GM12874 (cell line): ENCODE results near the gene KCNE3.

Experiments used
- TF ChIP-seq, protein P1 (sequence below): IDR thresholded peaks from 2 replicates; pipeline ENCODE4 v1.5.1; 2011; ENCODE audit warnings: low read depth, mild to moderate bottlenecking, control low read depth, low read length, moderate library complexity; ENCODE audit not compliant: insufficient read depth

The KCNE3 gene

DNA sequence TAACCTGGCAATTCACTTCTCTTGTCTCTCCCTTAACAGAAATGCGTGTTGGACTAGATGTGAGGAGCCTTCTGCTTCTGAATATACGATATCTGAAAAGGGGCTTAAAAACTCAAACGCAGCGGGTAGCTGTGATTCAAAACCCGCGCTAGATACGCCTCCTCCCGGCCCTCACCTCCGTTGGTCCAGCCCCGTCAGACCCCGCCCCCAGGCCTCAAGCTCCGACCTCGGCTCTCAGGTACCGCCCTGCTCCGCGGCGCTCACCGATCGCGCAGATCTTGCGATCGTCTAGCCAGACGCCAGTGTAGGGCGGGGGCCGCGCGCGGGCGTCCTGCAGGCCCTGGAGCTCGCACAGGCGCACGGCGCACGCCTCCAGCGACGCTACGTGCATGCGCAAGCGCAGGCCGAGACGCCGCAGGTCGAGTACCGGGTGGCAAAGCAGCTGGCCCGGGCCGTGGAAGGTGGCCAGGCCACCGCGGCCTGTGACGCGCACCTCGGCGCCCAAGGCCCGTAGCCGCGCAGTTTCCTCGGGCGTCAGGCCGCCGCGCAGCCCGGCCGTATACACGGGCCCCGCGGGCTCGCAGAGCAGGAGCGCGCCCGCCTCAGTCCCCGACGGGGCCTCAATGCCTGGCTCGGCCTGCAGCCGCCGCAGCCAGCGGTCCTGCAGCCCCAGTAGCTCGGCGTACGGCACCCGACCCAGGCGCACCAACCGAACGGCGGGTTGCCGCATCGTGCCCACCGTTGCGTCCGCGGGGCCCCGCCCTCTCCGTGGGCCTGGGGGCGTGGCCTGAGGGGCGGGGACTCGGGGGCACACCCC is 25.8 kb upstream of the KCNE3 start, which contains the start of gene LIPT2:
Gene LIPT2, minus strand, starts transcription at position 751 of the 817 bp plus-strand sequence. Its CDS starts 21 bp downstream, at position 730.
- TF ChIP-seq, protein P1, sequence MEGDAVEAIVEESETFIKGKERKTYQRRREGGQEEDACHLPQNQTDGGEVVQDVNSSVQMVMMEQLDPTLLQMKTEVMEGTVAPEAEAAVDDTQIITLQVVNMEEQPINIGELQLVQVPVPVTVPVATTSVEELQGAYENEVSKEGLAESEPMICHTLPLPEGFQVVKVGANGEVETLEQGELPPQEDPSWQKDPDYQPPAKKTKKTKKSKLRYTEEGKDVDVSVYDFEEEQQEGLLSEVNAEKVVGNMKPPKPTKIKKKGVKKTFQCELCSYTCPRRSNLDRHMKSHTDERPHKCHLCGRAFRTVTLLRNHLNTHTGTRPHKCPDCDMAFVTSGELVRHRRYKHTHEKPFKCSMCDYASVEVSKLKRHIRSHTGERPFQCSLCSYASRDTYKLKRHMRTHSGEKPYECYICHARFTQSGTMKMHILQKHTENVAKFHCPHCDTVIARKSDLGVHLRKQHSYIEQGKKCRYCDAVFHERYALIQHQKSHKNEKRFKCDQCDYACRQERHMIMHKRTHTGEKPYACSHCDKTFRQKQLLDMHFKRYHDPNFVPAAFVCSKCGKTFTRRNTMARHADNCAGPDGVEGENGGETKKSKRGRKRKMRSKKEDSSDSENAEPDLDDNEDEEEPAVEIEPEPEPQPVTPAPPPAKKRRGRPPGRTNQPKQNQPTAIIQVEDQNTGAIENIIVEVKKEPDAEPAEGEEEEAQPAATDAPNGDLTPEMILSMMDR: no peak

DNA sequence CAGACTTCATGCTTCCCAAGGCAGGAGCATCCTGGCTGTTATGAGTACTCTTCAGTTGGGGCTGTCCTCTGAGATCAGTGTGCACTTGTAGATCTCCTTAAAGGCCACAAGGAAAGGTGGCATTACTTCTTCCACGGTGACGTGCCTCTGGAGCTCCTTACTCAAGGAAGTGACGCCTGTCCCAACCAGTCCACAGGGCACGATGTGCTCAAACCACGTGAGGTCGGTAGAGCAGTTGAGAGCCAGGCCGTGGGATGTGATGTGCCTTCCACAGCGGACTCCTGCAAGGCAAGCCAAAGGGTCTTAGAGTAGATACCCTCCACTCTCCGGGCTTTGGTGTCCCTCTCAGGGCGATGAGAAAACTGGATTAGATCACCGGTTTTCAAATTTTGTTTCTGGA is 24.7 kb upstream of the KCNE3 start:
- TF ChIP-seq, protein P1: no peak

DNA sequence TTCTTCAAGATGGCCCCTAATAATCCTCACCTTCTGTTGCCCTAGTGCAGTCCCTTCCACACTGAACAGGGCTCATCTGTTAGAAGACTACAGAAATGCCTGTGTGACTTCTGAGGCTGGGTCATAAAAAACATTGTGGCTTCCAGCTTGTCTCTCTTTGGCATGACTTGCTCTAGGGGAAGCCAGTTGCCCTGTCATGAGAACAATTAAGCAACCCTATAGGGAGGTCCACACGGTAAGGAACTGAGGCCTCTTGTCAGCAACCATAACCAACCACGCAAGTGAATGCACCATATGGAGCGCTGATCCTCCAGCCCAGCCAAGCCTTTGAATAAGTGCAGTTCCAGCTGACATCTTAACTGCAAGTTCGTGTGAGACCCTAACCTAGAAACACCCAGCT is 23.6 kb upstream of the KCNE3 start:
- TF ChIP-seq, protein P1: no peak

DNA sequence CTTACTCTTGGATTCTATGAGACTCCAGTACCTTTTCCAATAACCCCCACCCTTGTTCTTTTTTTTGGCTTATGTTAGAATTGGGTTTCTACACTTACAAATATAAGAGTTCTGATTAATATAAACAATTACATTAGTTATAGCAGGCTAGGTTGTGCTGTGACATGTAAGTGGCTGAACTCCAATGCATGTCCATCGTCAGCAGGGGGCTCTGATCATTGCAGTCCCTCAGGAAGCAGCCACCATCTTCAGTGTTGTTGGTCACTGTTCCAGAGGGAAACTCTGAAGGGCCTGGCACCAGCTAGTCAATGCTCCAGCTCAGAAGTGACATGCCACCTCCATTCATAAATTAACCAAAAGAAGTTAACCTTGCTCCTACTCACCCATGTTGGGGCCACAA is 20.5 kb upstream of the KCNE3 start:
- TF ChIP-seq, protein P1: peak; percentile 42

DNA sequence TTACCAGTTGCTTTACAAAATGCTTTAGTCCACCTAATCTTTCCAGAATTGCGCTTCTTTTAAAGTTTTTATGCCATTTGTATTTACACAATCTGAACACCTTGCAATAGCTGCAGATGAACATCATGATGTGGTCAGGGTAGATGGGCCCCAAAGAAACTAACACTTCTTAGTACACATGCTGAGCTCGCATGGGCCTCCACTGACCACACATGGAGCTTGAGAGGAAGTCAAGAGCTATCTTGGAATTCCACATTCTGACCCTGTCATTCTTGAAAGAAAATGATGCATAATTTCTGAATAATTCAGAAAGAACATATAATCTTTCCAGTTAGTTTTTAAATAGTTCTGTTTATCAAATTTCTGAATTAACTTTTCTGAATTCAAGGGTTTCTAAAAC is 18.5 kb upstream of the KCNE3 start:
- TF ChIP-seq, protein P1: no peak

DNA sequence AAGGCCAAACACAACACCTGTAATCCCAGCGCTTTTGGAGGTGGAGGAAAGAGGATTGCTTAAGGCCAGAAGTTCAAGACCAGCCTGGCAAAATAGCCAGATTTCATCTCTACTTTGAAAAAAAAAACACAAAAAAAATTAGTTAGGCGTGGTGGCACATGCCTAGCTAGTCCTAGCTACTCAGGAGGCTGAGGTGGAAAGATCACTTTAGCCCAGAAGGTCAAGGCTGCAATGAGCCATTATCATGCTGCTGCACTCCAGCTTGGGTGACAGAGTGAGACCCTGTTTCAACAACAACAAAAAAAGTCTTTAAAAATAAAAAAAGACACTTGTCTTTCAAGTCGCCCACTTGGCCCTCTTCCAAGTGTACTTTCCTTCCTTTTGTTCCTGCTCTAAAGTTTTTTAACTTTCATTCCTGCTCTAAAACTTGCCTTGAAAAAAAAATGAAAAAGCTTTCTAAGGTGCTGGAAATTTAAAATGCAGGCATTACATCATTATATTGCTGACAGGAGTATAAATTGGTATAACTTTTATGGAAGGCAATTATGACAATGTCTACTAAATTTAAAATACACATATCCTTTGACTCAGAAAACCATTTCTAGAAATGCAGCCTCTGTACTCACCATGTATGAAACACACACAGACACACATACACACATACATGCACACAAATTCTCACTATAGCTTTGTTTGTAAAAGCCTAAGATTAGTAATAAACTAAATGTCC is 13.5 kb upstream of the KCNE3 start:
- TF ChIP-seq, protein P1: no peak

DNA sequence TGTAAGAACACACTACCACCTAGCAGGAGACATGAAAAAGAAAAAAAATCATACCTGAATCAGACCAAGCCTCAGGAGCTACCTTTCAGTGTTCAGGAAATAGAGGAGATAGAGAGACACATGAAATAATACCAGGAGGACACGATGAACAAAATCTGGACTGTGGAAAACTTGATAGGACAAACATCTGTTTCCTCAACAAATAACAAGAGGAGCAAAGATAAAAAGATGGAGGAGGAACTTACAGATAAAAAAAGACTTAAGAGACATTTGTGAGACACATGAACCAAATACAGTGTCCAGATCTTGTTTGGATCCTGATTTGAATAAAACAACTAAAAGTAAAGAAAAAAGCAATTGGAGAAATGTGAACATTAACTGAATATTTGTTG is 12.4 kb upstream of the KCNE3 start:
- TF ChIP-seq, protein P1: no peak
